Measurements from ENCODE around the gene ALS2CL.
"Not testable (repeated sequence)": the region's sequence is repeated elsewhere in the genome, so short reads cannot be mapped to it uniquely, and the experiment has no call there.

The ALS2CL gene

DNA sequence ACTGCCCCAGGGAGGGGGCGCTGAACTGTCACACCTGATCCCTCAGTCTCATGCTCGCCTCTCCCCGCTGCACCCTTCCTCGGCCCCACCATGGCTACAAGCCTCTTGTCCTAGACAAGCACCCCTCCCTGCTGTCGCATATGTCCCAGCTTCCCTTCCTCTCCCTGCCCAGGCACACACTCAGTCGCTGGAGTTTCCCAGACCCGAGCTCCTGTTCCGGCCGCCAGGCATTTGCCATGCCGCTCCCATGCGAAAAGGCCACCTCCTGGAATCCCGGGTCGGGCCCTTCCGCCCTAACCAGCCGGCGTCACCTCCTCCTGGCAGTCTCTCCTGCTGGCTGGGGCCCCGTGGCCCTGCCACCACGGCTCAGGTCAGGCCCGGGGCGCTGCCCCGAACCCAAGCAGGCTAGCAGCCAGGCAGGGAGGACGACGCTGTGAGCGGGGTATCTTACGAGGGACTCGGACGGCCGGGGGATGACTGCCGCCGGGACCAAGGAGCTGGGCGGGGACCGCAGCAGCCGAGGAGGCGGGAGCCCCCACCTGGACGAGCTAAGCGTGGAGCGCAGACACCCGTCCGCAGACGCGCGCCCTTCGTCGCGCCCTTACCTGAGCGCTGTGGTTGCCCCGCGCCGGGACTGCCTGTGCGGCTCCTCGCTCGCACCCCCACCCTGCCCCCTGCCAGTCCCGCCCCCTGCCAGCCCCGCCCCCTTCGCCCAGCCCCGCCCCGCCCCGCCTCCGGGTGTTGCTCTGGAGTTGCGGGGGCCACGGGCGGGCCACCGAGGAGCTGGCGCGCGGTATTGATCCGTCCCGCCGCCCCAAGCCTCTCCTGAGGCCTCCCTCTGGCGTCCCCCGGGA lies at the start of gene ALS2CL:
ALS2CL (minus strand) TSS at position 642 of the 854 bp plus-strand sequence. CDS start 4,239 bp downstream, outside the sequence.
- peak; percentile 26 for DNase-seq

DNA sequence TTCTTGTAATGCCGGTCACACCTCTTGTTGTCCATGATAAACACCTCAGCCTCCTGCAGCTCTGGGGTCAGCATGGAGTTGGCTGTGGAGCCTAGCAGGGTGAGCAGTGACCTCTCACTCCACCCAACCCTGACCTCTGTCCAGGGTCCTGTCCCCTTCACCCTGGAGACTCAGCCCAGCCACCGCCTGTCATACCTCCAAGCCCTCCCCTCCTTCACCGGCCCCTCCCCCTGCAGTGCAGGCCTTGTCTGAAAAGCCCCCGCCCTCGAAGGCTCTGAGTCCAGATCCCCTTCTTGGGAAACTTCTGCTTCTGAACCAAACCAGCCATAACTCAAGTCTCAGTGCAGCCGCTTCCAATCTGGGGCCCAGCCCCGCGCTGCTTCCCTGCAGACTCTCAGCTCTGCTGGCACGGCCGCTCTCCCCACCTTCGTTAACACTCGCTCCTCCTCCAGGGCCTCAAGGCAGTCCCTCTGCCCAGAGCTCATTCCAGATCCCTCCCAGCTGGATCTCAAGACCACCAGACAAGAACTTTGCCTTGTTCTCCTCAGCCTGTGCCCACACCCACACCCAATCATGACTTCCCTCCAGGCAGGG lies 49.6 kb upstream of the ALS2CL start:
- DNase-seq: no peak

DNA sequence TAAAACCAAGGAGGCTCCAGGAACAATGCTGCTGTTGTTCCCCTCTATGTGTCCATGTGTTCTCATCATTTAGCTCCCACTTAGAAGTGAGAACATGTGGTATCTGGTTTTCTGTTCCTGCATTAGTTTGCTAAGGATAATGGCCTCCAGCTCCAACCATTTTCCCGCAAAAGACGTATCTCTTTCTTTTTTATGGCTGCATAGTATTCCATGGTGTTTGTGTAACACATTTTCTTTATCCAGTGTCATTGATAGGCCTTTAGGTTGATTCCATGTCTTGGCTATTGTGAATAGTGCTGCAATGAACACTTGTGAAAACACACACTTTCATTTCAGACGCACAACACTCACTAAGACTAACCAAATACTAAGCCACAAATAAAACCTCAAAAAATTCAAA lies 46.1 kb upstream of the ALS2CL start:
- not testable (repeated sequence) for DNase-seq

GRCh38 chr3:46737329-46737731 lies 43.9 kb upstream of the ALS2CL start:
- DNase-seq: no peak

DNA sequence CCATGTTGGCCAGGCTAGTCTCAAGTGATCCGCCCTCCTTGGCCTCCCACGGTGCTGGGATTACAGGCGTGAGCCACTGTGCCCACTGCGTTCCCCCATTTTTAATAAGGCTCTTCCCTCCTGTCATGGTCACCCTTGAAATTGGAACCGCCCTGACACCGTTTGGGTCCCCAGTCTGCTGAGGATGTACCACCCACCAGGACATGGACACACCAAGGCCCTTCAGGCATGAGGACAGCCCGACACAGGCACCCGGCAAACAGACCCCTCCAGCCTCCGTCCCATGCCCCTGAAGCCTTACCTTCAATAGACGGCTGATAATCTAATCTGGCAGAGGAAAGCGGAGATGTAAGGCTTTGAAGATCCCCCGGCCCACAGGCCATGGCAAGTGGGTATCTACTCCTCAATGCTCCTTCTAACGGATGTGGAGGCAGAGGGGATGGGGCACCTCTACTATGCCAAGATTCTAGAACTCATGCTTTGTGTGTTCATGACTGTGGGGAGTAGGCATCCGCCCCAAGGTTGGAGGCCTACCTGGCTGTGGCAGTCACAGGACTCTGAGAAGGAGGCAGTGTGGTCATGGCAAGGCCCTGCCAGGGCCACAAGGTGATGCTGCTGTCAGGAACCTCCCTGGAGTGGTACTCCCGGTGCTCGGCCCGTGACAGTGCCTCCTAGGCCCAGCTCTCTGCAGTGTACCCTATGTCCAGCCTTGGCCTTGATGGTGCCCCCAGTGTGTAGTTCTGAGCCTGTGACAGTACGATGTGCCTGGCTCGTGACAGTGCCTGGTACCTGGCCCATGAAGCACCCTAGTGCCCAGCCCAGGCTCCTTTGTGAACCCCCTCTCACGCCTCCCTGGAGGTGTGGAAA lies 42.8 kb upstream of the ALS2CL start:
- no peak for DNase-seq

GRCh38 chr3:46734773-46735172 lies 41.3 kb upstream of the ALS2CL start:
- no peak for DNase-seq

DNA sequence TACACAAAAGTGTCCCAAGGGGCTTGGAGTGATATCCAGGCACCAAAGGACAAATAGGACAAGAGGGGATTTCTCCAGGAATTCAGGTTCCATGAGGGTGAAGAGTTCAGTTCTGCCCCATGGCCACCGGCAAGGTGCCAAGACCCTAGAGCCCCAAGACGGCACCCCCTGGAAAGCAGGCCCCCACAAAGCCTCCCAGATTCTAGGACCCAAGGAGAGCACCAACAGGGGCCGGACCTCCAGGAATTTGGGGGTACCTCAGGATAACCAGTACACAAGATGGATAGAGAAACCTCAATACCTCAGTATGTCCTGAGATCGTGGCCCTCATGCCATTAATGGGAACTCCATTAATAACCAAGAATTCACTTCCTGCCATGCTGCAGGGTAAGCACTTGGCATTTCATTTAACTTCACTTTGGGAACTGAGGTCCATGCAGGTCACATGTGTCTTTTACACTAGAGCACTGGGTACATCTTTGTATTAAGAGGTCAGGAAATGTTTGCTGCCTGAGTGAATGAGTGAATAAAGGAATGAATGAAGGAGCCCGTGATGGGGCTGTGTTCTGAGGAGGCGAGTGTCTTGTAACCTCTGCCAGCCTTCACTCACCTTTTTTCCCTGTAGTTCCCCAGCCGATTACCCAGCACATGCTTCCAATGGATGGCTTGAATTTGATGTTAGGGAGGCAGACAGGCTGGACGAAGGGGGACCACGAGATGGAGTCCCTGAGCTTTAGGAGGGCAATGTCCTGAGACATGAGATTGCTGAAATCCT lies 39.7 kb upstream of the ALS2CL start:
- DNase-seq: no peak

DNA sequence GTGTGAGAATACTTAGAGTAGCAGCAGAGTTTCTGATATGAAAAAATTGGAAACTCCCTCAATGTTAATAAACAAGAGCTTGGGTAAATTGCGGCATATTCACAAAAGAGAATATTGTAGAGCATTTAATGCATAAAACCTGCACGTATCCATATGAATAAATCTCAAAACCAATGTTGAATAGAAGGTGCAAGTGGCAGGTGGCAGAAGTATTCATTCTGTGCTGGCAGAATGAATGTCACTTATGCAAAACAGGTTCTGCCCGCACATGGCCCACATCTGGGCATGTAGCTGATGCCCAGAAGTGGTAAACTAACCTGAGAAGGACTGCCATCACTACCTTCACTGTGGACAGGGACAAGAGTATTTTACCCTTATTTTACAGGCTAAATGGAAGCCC lies 38.3 kb upstream of the ALS2CL start:
- DNase-seq: no peak

- no peak for DNase-seq
Observed at GRCh38 chr3:46730819-46731218, 37.3 kb upstream of the ALS2CL start.

- no peak for DNase-seq
Observed at GRCh38 chr3:46729038-46729437, 35.6 kb upstream of the ALS2CL start.

- DNase-seq: no peak
Observed at GRCh38 chr3:46725621-46726314, 32.3 kb upstream of the ALS2CL start.

DNA sequence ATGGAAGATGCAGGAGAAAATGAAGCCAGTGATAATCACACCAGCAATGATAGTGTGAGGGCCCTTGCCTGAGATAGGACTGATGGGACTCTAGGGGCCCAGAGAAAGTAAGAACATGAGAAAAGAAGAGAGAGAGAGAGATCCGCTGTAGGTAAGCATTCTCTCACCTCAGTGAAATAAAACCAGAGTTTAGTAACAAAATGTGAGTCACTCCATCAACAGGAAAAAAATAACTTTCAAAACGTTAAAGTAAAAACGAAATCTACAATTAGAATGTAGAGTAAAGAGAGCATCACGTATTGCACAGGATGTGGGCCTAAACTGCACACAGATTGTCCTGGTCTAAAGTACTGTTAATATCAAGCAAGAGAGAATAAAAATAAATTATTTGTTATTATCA lies 30.9 kb upstream of the ALS2CL start:
- no peak for DNase-seq

- no peak for DNase-seq
Observed at GRCh38 chr3:46722443-46722842, 29.0 kb upstream of the ALS2CL start.

- DNase-seq: no peak
Observed at GRCh38 chr3:46721009-46721408, 27.5 kb upstream of the ALS2CL start.

- no peak for DNase-seq
Observed at GRCh38 chr3:46719735-46720271, 26.3 kb upstream of the ALS2CL start.

- DNase-seq: no peak
Observed at GRCh38 chr3:46719044-46719565, 25.6 kb upstream of the ALS2CL start.

GRCh38 chr3:46717447-46718231 lies 24.2 kb upstream of the ALS2CL start, which contains the start of gene PRSS50:
Gene PRSS50 (minus strand): TSS chr3:46717869. CDS start chr3:46717824, 45 bp downstream.
- DNase-seq: no peak

GRCh38 chr3:46716461-46717441 lies 23.3 kb upstream of the ALS2CL start:
- no peak for DNase-seq

DNA sequence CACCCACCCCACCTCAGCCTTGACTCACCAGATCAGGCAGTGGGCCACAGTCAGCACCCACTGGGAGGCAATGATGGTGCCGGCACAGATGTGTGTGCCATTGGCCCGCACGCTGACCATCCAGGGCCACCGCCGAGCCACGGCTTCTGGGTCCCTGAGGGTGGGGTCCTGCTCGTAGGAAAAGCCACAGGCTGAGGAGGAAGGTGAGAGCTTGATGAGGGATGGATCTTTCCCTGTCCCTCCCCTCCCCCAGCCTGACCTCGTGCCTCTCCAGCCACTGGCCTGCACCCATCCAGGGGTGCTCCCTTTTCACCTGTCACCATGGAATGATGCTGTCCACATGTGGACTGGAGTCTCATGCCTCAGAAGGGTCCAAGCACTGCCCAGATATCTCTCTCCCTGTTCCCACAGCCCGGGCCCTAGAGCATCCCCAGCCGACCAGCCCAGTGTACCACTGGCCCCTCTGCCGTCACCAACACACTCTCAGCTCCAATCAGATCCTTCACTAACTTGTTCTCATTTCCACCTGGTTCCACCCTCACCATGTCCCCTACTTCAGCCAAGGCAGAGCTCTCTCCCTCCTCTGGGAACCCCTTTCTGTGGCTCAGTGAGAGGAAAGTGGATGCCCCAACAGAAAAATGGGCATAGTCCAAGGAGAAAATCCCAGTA lies 22.2 kb upstream of the ALS2CL start:
- DNase-seq: no peak

Measured in NCI-H82 (cell line).